ENCODE data around the gene HSF2.
A peak's percentile ranks its signal among the peaks of the same experiment; 100 is the strongest.

The HSF2 gene

GRCh38 chr6:122399348-122400120, at the start of gene HSF2:
Gene HSF2 (plus strand): TSS chr6:122399652. CDS start chr6:122399738, 86 bp downstream.
- H3K4me3 ChIP-seq (ENCODE audit: low read length): peak within 1 kb of the TSS; percentile 95
- TF ChIP-seq CTCF (IDR thresholded peaks at IDR 0.05; ENCODE audit: insufficient read depth, low read depth, low read length, missing control alignments): peak; percentile 23
- peak; percentile 99 for DNase-seq (ENCODE audit: low read depth)

- H3K4me3 ChIP-seq (ENCODE audit: low read length): no peak overlapping the region
- no peak for DNase-seq (ENCODE audit: low read depth)
- no peak for TF ChIP-seq CTCF (IDR thresholded peaks at IDR 0.05; ENCODE audit: insufficient read depth, low read depth, low read length, missing control alignments)
Observed at GRCh38 chr6:122352981-122353664, 46.3 kb upstream of the HSF2 start.

GRCh38 chr6:122360809-122361208, 38.6 kb upstream of the HSF2 start:
- no peak for DNase-seq (ENCODE audit: low read depth)
- no peak overlapping the region for H3K4me3 ChIP-seq (ENCODE audit: low read length)
- TF ChIP-seq CTCF (IDR thresholded peaks at IDR 0.05; ENCODE audit: insufficient read depth, low read depth, low read length, missing control alignments): no peak

- no peak for TF ChIP-seq CTCF (IDR thresholded peaks at IDR 0.05; ENCODE audit: insufficient read depth, low read depth, low read length, missing control alignments)
- H3K4me3 ChIP-seq (ENCODE audit: low read length): no peak overlapping the region
- no peak for DNase-seq (ENCODE audit: low read depth)
Observed at GRCh38 chr6:122361314-122361979, 38.0 kb upstream of the HSF2 start.

GRCh38 chr6:122363769-122364483, 35.5 kb upstream of the HSF2 start:
- no peak overlapping the region for H3K4me3 ChIP-seq (ENCODE audit: low read length)
- no peak for TF ChIP-seq CTCF (IDR thresholded peaks at IDR 0.05; ENCODE audit: insufficient read depth, low read depth, low read length, missing control alignments)
- no peak for DNase-seq (ENCODE audit: low read depth)

GRCh38 chr6:122365775-122366403, 33.6 kb upstream of the HSF2 start:
- no peak for TF ChIP-seq CTCF (IDR thresholded peaks at IDR 0.05; ENCODE audit: insufficient read depth, low read depth, low read length, missing control alignments)
- DNase-seq (ENCODE audit: low read depth): peak; percentile 17
- no peak overlapping the region for H3K4me3 ChIP-seq (ENCODE audit: low read length)
